NCI-H1092 (cell line): ENCODE results near the gene ITGA3.

ENCODE experiments used
- DNase-seq: peaks from one replicate; lab custom pipeline; 2025; lab: John Stamatoyannopoulos, UW

Gene ITGA3

GRCh38 chr17:50094753-50095619 is 39.1 kb downstream of the ITGA3 start, which contains the start of gene PDK2:
Gene PDK2 (plus strand): TSS chr17:50095351. CDS start chr17:50095436, 85 bp downstream.
- DNase-seq, result peak; percentile 88

GRCh38 chr17:50095626-50096037 is 39.7 kb downstream of the ITGA3 start:
- no peak for DNase-seq

- DNase-seq, result no peak
Measured at GRCh38 chr17:50096092-50096491, 40.2 kb downstream of the ITGA3 start.

GRCh38 chr17:50096758-50097157 is 40.8 kb downstream of the ITGA3 start:
- no peak for DNase-seq

GRCh38 chr17:50097455-50097854 is 41.5 kb downstream of the ITGA3 start:
- no peak for DNase-seq

GRCh38 chr17:50097926-50098325 is 42.0 kb downstream of the ITGA3 start:
- DNase-seq, result no peak

- DNase-seq, result no peak
Measured at GRCh38 chr17:50098583-50098982, 42.7 kb downstream of the ITGA3 start.

GRCh38 chr17:50099003-50099402 is 43.1 kb downstream of the ITGA3 start:
- no peak for DNase-seq

- DNase-seq, result no peak
Measured at GRCh38 chr17:50100480-50100883, 44.6 kb downstream of the ITGA3 start.

- DNase-seq, result no peak
Measured at GRCh38 chr17:50100921-50101345, 45.0 kb downstream of the ITGA3 start.

- DNase-seq, result no peak
Measured at GRCh38 chr17:50101346-50102163, 45.6 kb downstream of the ITGA3 start.

GRCh38 chr17:50102164-50102991 is 46.5 kb downstream of the ITGA3 start:
- DNase-seq, result no peak

- no peak for DNase-seq
Measured at GRCh38 chr17:50103252-50103651, 47.3 kb downstream of the ITGA3 start.

GRCh38 chr17:50103941-50104340 is 48.0 kb downstream of the ITGA3 start:
- DNase-seq, result no peak

GRCh38 chr17:50105811-50106210 is 49.9 kb downstream of the ITGA3 start:
- no peak for DNase-seq

GRCh38 chr17:50106393-50107131 is 50.7 kb downstream of the ITGA3 start:
- no peak for DNase-seq

- no peak for DNase-seq
Measured at GRCh38 chr17:50107790-50108414, 52.0 kb downstream of the ITGA3 start.

- DNase-seq, result no peak
Measured at GRCh38 chr17:50108556-50108955, 52.6 kb downstream of the ITGA3 start.

GRCh38 chr17:50109207-50109606 is 53.3 kb downstream of the ITGA3 start:
- no peak for DNase-seq

- no peak for DNase-seq
Measured at GRCh38 chr17:50109785-50110184, 53.9 kb downstream of the ITGA3 start.
